Gastroesophageal sphincter (tissue), 4 donors: ENCODE measurements around the gene PDIK1L. TPM values are rescaled to one million over a fixed set of nuclear protein-coding genes. Genes with fewer than 3 reads are reported as not detected.

Experiments
- ATAC-seq: fragments of 150-250 bp; one replicate; pipeline ENCODE4 v1.9.1; 2016; ENCODE audit warnings: mild to moderate bottlenecking, moderate library complexity
- H3K27ac ChIP-seq, 4 donors: fragments of 200-600 bp; sonication (generic) in 3 of 4; 1 replicate in 3 of 4; 2 replicates in 1 of 4; pipeline ENCODE4 v1.5.1; 2016 to 2019
- H3K27me3 ChIP-seq: fragments of 200-600 bp; sonication (generic); one replicate; pipeline ENCODE4 v1.5.1; 2019
- H3K36me3 ChIP-seq, 2 donors: fragments of 200-600 bp; sonication (generic); one replicate each; pipeline ENCODE4 v1.5.1; 2019; ENCODE audit warnings: control low read depth in 1 of 2
- H3K4me1 ChIP-seq, 3 donors: fragments of 200-600 bp; sonication (generic); 1 replicate in 2 of 3; 2 replicates in 1 of 3; pipeline ENCODE4 v1.5.1; 2016 to 2019; ENCODE audit warnings: control low read depth in 2 of 3
- H3K4me3 ChIP-seq, 2 donors: fragments of 200-600 bp; sonication (generic); one replicate each; pipeline ENCODE4 v1.5.1; 2019; ENCODE audit warnings: mild to moderate bottlenecking in 1 of 2, moderate library complexity in 1 of 2
- H3K9me3 ChIP-seq, 3 donors: fragments of 200-600 bp; sonication (generic); one replicate each; pipeline ENCODE4 v1.5.1; 2017 to 2019; ENCODE audit warnings: control low read depth in 2 of 3
- CTCF ChIP-seq, 4 experiments: fragments of 200-600 bp in 2 of 4; fragments of 450-650 bp in 2 of 4; sonication (generic) in 1 of 4; IDR thresholded peaks; one replicate each; pipeline ENCODE4 v1.5.1; 2017 to 2019; ENCODE audit warnings: antibody characterized with exemption in 4 of 4, mild to moderate bottlenecking in 2 of 4, moderate library complexity in 2 of 4
- EP300 ChIP-seq: sonication (generic); formaldehyde crosslinking; IDR thresholded peaks from one replicate; pipeline ENCODE4 v1.6.1; 2017; ENCODE audit warnings: antibody characterized with exemption, mild to moderate bottlenecking
- POLR2A ChIP-seq, 2 donors: fragments of 450-650 bp; IDR thresholded peaks; one replicate each; pipeline ENCODE4 v1.6.1; 2017; ENCODE audit warnings: antibody characterized with exemption in 2 of 2, mild to moderate bottlenecking in 2 of 2, moderate library complexity in 1 of 2
- POLR2AphosphoS5 ChIP-seq: sonication (generic); formaldehyde crosslinking; IDR thresholded peaks from one replicate; pipeline ENCODE4 v1.6.1; 2017; ENCODE audit warnings: antibody characterized with exemption
- WGBS, 2 donors: methylation state at CpG; one replicate each; pipeline ENCODE4 v1.1.5; 2018; ENCODE audit warnings: low coverage in 1 of 2; 5-methylcytosine and 5-hydroxymethylcytosine counted together
- total RNA-seq, 4 donors: library from RNA; depleted of rRNA; stranded (reverse); fragments of >200 nt; gene quantifications; one replicate each; pipeline ENCODE4 v1.1.0, GENCODE V29; 2016

The PDIK1L gene
- total RNA-seq, 4 donors from 2014 or later, result 6.2 to 9.3 (median 6.8) TPM

- Histone ChIP-seq H3K9me3 (no peaks in the 10 kb centered on the region), H3K36me3 (no peaks in the 10 kb centered on the region), H3K27me3 (peaks cover 19% of the 10 kb centered on the region), H3K4me3 (peak overlapping the region; percentile 35 to 56), H3K27ac (peak overlapping the region in 3 of 4 donors; percentile 56 to 78 (median 60)), H3K4me1 (peaks cover 0 to 33% (median 10%) of the 10 kb centered on the region in 3 donors)
- no peak for ATAC-seq
- TF ChIP-seq POLR2A (IDR thresholded peaks at IDR 0.05) (no peak), EP300 (no peak), CTCF (IDR thresholded peaks at IDR 0.05) (no peak), POLR2AphosphoS5 (no peak)
- WGBS, 2 donors, result 42 to 44% methylated on average over 12 to 15 of the region's 21 CpGs
Measured at GRCh38 chr1:26162220-26162709, 50.6 kb downstream of the PDIK1L start.

GRCh38 chr1:26163684-26164035 lies 52.0 kb downstream of the PDIK1L start:
- WGBS, 2 donors, result 59% methylated on average over 3 of the region's 9 CpGs; no CpG with 5 or more reads in 1 of the 2 donors
- TF ChIP-seq POLR2A (IDR thresholded peaks at IDR 0.05) (no peak), POLR2AphosphoS5 (no peak), CTCF (IDR thresholded peaks at IDR 0.05) (no peak), EP300 (no peak)
- H3K36me3 ChIP-seq, result no peaks in the 10 kb centered on the region
- ATAC-seq, result no peak
- H3K4me3 ChIP-seq, result peak overlapping the region; percentile 24 to 57
- H3K27ac ChIP-seq, result peak overlapping the region in 1 of 4 donors; percentile 74
- H3K9me3 ChIP-seq, result no peaks in the 10 kb centered on the region
- H3K27me3 ChIP-seq, result peaks cover 5% of the 10 kb centered on the region
- peaks cover 0 to 33% (median 10%) of the 10 kb centered on the region in 3 donors for H3K4me1 ChIP-seq

GRCh38 chr1:26164036-26164860 lies 52.6 kb downstream of the PDIK1L start:
- Histone ChIP-seq H3K27ac (peak overlapping the region in 3 of 4 donors; percentile 66 to 75 (median 74)), H3K27me3 (no peaks in the 10 kb centered on the region), H3K36me3 (no peaks in the 10 kb centered on the region), H3K4me3 (peak overlapping the region; percentile 24 to 57), H3K4me1 (peaks cover 0 to 36% (median 10%) of the 10 kb centered on the region in 3 donors), H3K9me3 (no peaks in the 10 kb centered on the region)
- 52 to 81% methylated on average over 4 to 10 of the region's 72 CpGs for WGBS, 2 donors
- ATAC-seq, result peak; percentile 67
- peak in 3 of 4 experiments; percentile 79 to 84 (median 81) for TF ChIP-seq CTCF (IDR thresholded peaks at IDR 0.05)
- TF ChIP-seq EP300, result no peak

- WGBS, 2 donors, result 59 to 64% methylated on average over 12 to 16 of the region's 19 CpGs
- Histone ChIP-seq H3K27me3 (no peaks in the 10 kb centered on the region), H3K4me1 (peaks cover 0 to 41% (median 10%) of the 10 kb centered on the region in 3 donors), H3K36me3 (no peaks in the 10 kb centered on the region), H3K4me3 (peak overlapping the region in 1 of 2 donors; percentile 57), H3K27ac (peak overlapping the region in 3 of 4 donors; percentile 66 to 75 (median 74)), H3K9me3 (no peaks in the 10 kb centered on the region)
- ATAC-seq, result no peak
- TF ChIP-seq CTCF (IDR thresholded peaks at IDR 0.05) (no peak), POLR2A (IDR thresholded peaks at IDR 0.05) (no peak), EP300 (no peak), POLR2AphosphoS5 (no peak)
Measured at GRCh38 chr1:26164861-26165842, 53.5 kb downstream of the PDIK1L start.
